ENCODE measurements around the gene CREB5.

Gene CREB5

GRCh38 chr7:28784171-28784902 lies 372.0 kb downstream of the CREB5 start:
- no peak for TF ChIP-seq TEAD4 (IDR thresholded peaks at IDR 0.05)
- TF ChIP-seq CREB1 (IDR thresholded peaks at IDR 0.05; ENCODE audit: low read depth) = no peak
- TF ChIP-seq NFIC (IDR thresholded peaks at IDR 0.05) = 0 out of 2 replicates have a peak, but pooled peaks have one; percentile 7
- no peak for TF ChIP-seq TAF1 (IDR thresholded peaks at IDR 0.05; ENCODE audit: low read depth)

GRCh38 chr7:28785041-28785995 lies 373.0 kb downstream of the CREB5 start:
- no peak for TF ChIP-seq NFIC (IDR thresholded peaks at IDR 0.05)
- TF ChIP-seq TEAD4 (IDR thresholded peaks at IDR 0.05) = no peak
- no peak for TF ChIP-seq ZBTB7A (IDR thresholded peaks at IDR 0.05; ENCODE audit: low read depth)
- no peak for TF ChIP-seq EP300 (IDR thresholded peaks at IDR 0.05; ENCODE audit: borderline replicate concordance)
- TF ChIP-seq, protein P1, sequence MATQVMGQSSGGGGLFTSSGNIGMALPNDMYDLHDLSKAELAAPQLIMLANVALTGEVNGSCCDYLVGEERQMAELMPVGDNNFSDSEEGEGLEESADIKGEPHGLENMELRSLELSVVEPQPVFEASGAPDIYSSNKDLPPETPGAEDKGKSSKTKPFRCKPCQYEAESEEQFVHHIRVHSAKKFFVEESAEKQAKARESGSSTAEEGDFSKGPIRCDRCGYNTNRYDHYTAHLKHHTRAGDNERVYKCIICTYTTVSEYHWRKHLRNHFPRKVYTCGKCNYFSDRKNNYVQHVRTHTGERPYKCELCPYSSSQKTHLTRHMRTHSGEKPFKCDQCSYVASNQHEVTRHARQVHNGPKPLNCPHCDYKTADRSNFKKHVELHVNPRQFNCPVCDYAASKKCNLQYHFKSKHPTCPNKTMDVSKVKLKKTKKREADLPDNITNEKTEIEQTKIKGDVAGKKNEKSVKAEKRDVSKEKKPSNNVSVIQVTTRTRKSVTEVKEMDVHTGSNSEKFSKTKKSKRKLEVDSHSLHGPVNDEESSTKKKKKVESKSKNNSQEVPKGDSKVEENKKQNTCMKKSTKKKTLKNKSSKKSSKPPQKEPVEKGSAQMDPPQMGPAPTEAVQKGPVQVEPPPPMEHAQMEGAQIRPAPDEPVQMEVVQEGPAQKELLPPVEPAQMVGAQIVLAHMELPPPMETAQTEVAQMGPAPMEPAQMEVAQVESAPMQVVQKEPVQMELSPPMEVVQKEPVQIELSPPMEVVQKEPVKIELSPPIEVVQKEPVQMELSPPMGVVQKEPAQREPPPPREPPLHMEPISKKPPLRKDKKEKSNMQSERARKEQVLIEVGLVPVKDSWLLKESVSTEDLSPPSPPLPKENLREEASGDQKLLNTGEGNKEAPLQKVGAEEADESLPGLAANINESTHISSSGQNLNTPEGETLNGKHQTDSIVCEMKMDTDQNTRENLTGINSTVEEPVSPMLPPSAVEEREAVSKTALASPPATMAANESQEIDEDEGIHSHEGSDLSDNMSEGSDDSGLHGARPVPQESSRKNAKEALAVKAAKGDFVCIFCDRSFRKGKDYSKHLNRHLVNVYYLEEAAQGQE (IDR thresholded peaks at IDR 0.05; ENCODE audit: low read depth) = no peak
- no peak for TF ChIP-seq TAF1 (IDR thresholded peaks at IDR 0.05; ENCODE audit: low read depth)
- no peak for TF ChIP-seq MAX (IDR thresholded peaks at IDR 0.05)
- no peak for TF ChIP-seq CREB1 (IDR thresholded peaks at IDR 0.05; ENCODE audit: low read depth)
- TF ChIP-seq EGR1 (IDR thresholded peaks at IDR 0.05) = no peak
- TF ChIP-seq YY1 (IDR thresholded peaks at IDR 0.05; ENCODE audit: low read depth) = no peak
- TF ChIP-seq TCF12 (IDR thresholded peaks at IDR 0.05; ENCODE audit: low read depth) = no peak
- no peak for TF ChIP-seq RAD21 (IDR thresholded peaks at IDR 0.05; ENCODE audit: low read depth)
- no peak for TF ChIP-seq FOXM1 (IDR thresholded peaks at IDR 0.05; ENCODE audit: borderline replicate concordance, low read depth)
- TF ChIP-seq, protein P2, sequence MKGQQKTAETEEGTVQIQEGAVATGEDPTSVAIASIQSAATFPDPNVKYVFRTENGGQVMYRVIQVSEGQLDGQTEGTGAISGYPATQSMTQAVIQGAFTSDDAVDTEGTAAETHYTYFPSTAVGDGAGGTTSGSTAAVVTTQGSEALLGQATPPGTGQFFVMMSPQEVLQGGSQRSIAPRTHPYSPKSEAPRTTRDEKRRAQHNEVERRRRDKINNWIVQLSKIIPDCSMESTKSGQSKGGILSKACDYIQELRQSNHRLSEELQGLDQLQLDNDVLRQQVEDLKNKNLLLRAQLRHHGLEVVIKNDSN (IDR thresholded peaks at IDR 0.05) = no peak
- TF ChIP-seq CEBPB (IDR thresholded peaks at IDR 0.05) = no peak

DNA sequence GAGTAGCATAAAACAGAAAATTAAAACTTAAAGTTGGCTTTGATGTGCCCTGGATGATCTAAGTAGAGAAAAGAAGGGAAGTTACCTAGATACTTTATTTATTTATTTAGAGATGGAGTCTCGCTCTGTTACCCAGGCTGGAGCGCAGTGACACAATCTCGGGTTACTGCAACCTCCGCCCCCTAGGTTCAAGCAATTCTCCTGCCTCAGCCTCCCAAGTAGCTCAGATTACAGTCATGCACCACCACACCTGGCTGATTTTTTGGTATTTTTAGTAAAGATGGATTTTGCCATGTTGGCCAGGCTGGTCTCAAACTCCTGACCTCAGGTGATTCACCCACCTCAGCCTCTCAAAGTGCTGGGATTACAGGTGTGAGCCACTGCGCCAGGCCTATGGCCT lies 373.8 kb downstream of the CREB5 start:
- TF ChIP-seq EP300 (IDR thresholded peaks at IDR 0.05; ENCODE audit: borderline replicate concordance) (peak; percentile 46; the same call in 1 of the 2 replicates), TEAD4 (IDR thresholded peaks at IDR 0.05) (peak; percentile 39; the same call in 1 of the 2 replicates), TCF12 (IDR thresholded peaks at IDR 0.05; ENCODE audit: low read depth) (0 out of 2 replicates have a peak, but pooled peaks have one; percentile 26)

DNA sequence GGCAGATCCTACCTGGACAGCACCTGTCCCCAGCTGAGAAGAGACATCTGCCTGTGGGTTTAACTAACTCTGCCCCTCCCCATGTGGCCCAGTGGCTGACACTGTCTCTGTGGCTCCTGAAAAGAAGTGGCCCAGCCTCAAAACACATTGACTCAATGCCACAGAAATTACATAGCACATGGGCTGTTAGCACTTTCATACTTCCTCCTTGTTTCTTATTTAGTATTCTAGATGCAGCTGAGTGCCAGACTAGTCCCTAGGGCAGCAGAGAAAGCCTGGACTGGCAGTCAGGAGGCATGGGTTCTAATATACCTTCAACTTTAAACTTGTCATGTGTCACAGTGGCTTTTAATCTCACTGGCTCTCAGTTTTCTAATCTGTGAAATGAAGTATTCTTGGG lies 374.8 kb downstream of the CREB5 start:
- no peak for TF ChIP-seq CEBPB (IDR thresholded peaks at IDR 0.05)
- TF ChIP-seq, protein P1 (IDR thresholded peaks at IDR 0.05; ENCODE audit: low read depth) = no peak
- TF ChIP-seq, protein P2 (IDR thresholded peaks at IDR 0.05) = no peak

GRCh38 chr7:28790467-28790866 lies 378.1 kb downstream of the CREB5 start:
- no peak for TF ChIP-seq CREB1 (IDR thresholded peaks at IDR 0.05; ENCODE audit: low read depth)
- TF ChIP-seq FOXM1 (IDR thresholded peaks at IDR 0.05; ENCODE audit: borderline replicate concordance, low read depth) = no peak
- TF ChIP-seq CEBPB (IDR thresholded peaks at IDR 0.05) = no peak
- TF ChIP-seq MAX (IDR thresholded peaks at IDR 0.05) = no peak
- no peak for TF ChIP-seq TEAD4 (IDR thresholded peaks at IDR 0.05)
- no peak for TF ChIP-seq EP300 (IDR thresholded peaks at IDR 0.05; ENCODE audit: borderline replicate concordance)
- TF ChIP-seq EGR1 (IDR thresholded peaks at IDR 0.05) = no peak
- no peak for TF ChIP-seq ZBTB7A (IDR thresholded peaks at IDR 0.05; ENCODE audit: low read depth)

DNA sequence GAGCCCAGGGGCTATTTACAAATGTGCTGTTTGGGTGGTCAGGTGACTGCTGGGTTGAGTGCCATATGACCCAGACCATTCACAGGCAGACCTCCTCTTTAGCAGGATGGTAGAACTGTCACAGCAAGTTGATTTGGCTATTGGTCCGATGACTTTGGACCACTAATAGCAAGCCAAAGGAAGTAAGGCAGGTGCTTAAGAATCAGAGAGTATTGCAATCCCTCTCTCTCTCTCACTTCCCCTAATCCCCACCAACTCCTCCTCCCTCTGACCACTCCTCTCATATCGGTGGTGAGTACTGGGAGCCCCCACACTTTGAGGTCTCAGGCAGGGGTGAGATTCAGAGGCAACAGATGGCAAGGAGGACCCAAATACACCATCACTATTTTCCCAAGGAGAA lies 380.5 kb downstream of the CREB5 start:
- TF ChIP-seq EP300 (IDR thresholded peaks at IDR 0.05; ENCODE audit: borderline replicate concordance) (no peak), NFIC (IDR thresholded peaks at IDR 0.05) (no peak), CEBPB (IDR thresholded peaks at IDR 0.05) (no peak), ZBTB7A (IDR thresholded peaks at IDR 0.05; ENCODE audit: low read depth) (no peak), FOXM1 (IDR thresholded peaks at IDR 0.05; ENCODE audit: borderline replicate concordance, low read depth) (no peak), TEAD4 (IDR thresholded peaks at IDR 0.05) (no peak), YY1 (IDR thresholded peaks at IDR 0.05; ENCODE audit: low read depth) (no peak), TCF12 (IDR thresholded peaks at IDR 0.05; ENCODE audit: low read depth) (no peak)
- TF ChIP-seq, protein P2 (IDR thresholded peaks at IDR 0.05) = no peak
